ENCODE data around the gene ZNF638. TPM values are rescaled to one million over a fixed set of nuclear protein-coding genes. Genes with fewer than 3 reads are reported as not detected.

The ZNF638 gene
- total and polyA plus RNA-seq, 9 of the 15 experiments (the other 6 are each of a cell fraction or from before 2014, with no cell fraction given): 53.3 to 165 (median 98.8) TPM

DNA sequence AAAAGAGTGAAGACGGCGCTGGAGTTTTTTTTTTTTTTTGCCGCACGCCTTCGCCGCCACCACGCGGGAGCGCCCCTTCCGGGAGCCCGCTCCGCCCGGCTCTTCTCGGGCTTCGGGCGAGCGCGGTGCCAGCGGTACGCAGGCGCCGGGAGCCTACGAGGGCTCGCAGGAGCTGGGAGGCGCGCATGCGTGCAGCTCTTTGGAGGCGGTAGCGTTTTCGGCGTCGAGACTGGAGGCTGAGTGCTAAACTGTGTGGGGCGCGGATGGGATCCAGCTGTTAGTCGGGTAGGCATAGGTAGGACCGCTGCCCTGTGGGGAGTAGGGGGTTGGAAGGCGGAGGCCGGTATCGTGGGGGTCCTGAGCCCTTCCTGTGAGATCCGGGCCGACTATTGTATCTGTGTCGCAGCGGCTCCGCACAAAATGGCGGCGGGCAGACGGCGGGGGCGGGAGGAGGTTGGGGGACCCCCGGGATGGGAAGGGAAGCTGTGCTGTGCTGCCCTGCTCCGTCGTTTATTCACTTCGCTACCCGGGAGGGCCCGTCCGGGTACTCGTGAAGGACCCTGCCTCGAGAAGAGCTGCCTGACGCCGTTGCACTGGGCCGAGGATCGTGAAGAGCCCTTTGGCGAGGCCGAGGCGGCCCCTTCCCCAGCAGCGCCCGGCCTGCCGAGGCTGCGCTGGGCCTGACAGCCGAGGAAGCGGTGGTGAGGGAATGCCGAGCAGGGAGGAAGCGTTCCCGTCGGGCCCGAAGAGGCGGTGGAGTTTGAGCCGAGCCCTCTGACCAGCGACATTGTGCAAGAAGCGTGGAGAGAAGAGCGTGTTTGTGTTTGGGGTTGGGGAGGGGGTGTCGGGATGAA, at the start of gene ZNF638 (continued):
- TF ChIP-seq ZNF511 (CRISPR knock-in tag; IDR thresholded peaks at IDR 0.05) (peak; percentile 52; the same call in 1 of the 2 replicates), STAT6 (CRISPR knock-in tag; IDR thresholded peaks at IDR 0.05) (no peak), CLOCK (CRISPR knock-in tag; IDR thresholded peaks at IDR 0.05; ENCODE audit: borderline replicate concordance) (no peak), POU5F1 (IDR thresholded peaks at IDR 0.05; ENCODE audit: borderline replicate concordance, low read depth, low read length, partially characterized antibody) (peak; percentile 70), ATF4 (CRISPR knock-in tag; IDR thresholded peaks at IDR 0.05) (no peak), SMAD1 (IDR thresholded peaks at IDR 0.05; ENCODE audit: low read depth, low read length, partially characterized antibody) (peak; percentile 47), ZBTB2 (IDR thresholded peaks at IDR 0.05) (peak; percentile 96), ZZZ3 (IDR thresholded peaks at IDR 0.05) (no peak)
- TF ChIP-seq, protein P1, sequence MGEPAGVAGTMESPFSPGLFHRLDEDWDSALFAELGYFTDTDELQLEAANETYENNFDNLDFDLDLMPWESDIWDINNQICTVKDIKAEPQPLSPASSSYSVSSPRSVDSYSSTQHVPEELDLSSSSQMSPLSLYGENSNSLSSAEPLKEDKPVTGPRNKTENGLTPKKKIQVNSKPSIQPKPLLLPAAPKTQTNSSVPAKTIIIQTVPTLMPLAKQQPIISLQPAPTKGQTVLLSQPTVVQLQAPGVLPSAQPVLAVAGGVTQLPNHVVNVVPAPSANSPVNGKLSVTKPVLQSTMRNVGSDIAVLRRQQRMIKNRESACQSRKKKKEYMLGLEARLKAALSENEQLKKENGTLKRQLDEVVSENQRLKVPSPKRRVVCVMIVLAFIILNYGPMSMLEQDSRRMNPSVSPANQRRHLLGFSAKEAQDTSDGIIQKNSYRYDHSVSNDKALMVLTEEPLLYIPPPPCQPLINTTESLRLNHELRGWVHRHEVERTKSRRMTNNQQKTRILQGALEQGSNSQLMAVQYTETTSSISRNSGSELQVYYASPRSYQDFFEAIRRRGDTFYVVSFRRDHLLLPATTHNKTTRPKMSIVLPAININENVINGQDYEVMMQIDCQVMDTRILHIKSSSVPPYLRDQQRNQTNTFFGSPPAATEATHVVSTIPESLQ (CRISPR knock-in tag; IDR thresholded peaks at IDR 0.05): no peak
- TF ChIP-seq, protein P2, sequence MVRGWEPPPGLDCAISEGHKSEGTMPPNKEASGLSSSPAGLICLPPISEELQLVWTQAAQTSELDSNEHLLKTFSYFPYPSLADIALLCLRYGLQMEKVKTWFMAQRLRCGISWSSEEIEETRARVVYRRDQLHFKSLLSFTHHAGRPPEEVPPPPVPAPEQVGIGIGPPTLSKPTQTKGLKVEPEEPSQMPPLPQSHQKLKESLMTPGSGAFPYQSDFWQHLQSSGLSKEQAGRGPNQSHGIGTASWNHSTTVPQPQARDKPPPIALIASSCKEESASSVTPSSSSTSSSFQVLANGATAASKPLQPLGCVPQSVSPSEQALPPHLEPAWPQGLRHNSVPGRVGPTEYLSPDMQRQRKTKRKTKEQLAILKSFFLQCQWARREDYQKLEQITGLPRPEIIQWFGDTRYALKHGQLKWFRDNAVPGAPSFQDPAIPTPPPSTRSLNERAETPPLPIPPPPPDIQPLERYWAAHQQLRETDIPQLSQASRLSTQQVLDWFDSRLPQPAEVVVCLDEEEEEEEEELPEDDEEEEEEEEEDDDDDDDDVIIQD (CRISPR knock-in tag; IDR thresholded peaks at IDR 0.05): no peak
- TF ChIP-seq, protein P3, sequence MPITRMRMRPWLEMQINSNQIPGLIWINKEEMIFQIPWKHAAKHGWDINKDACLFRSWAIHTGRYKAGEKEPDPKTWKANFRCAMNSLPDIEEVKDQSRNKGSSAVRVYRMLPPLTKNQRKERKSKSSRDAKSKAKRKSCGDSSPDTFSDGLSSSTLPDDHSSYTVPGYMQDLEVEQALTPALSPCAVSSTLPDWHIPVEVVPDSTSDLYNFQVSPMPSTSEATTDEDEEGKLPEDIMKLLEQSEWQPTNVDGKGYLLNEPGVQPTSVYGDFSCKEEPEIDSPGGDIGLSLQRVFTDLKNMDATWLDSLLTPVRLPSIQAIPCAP (CRISPR knock-in tag; IDR thresholded peaks at IDR 0.05; ENCODE audit: borderline replicate concordance): no peak

Measured in K562 (cell line).